HG03521 (cell line): Measurements from ENCODE around the gene NFATC4.

Experiments
- ATAC-seq: cut with Tn5 transposase; IDR thresholded peaks from one replicate; pipeline ENCODE4 v1.9.1; 2021; ENCODE audit warnings: mild to moderate bottlenecking, moderate library complexity; ENCODE audit not compliant: unreplicated experiment

The NFATC4 gene

DNA sequence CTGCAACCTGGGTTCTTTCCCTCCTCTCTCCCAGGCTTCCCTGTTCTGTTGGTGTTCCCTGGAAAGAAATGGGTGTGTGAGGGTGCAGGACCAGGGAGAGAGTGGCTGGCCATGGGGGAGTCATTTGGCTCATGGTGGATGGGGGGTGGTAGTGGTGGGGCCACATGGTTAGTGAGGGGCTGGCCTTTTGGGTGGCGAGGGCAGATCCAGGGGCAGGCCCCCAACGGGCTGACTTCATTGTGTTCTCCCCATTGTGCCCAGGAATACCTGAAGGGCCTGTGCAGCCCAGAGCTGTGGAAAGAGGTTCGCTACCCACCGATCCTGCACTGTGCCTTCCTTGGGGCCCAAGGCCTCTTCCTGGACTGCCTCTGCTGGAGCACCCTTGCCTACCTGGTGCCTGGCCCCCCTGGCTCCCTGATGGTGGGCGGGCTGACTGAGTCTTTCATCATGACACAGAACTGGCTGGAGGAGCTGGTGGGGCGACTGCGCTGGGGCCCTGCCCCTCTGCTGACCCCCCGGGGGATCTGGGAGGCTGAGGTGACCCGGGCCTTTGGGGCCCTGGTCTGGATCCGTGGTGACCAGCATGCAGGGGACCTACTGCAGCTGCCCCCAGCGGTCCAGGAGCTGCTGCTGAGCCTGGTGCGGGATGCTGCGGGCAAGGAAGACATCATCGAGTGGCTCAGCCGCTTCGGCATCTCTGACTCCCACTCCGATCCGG lies 39.8 kb downstream of the NFATC4 start:
- no peak for ATAC-seq

DNA sequence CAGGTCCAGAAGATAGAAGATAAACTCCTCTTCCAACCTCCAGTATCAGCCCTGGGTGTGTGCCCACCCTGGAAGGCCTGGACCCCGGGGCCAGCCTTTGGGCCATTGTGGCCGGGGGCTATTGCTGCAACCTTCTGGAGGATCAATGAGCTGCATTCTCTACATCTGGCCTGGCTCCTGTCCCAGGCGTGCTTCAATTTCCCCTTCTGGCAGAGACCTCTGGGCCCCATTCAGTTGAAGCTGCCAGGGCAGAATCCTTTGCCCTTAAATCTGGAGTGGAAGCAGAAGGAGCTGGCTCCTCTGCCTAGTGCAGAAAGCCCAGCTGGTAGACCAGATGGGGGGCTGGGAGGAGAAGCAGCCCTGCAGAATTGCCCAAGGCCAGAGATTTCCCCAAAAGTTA lies 40.8 kb downstream of the NFATC4 start:
- ATAC-seq = no peak

DNA sequence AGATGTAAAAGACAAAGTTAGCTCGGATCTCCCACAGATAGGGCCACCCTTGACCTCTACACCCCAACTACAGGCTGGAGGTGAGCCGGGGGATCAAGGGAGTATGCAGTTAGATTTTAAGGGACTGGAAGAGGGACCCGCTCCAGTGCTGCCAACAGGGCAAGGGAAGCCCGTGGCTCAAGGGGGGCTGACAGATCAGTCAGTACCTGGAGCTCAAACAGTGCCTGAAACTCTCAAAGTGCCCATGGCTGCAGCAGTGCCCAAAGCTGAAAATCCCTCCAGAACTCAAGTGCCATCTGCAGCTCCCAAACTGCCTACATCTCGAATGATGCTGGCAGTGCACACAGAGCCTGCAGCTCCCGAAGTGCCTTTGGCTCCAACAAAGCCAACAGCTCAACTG lies 41.2 kb downstream of the NFATC4 start:
- ATAC-seq = no peak

DNA sequence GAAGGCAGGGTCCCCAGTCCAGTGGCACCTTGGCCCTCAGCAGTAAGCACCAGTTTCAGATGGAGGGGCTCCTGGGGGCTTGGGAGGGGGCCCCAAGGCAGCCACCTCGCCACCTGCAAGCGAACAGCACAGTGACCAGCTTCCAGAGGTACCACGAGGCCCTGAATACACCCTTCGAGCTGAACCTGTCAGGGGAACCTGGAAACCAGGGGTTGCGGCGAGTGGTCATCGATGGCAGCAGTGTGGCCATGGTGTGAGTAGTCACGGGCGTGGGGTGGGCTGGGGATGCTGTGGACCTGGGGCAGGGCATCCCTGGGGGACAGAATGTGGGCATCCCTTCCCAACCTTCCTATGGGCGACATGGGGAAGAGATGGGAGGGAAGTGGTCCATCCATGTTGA lies 42.0 kb downstream of the NFATC4 start:
- no peak for ATAC-seq

DNA sequence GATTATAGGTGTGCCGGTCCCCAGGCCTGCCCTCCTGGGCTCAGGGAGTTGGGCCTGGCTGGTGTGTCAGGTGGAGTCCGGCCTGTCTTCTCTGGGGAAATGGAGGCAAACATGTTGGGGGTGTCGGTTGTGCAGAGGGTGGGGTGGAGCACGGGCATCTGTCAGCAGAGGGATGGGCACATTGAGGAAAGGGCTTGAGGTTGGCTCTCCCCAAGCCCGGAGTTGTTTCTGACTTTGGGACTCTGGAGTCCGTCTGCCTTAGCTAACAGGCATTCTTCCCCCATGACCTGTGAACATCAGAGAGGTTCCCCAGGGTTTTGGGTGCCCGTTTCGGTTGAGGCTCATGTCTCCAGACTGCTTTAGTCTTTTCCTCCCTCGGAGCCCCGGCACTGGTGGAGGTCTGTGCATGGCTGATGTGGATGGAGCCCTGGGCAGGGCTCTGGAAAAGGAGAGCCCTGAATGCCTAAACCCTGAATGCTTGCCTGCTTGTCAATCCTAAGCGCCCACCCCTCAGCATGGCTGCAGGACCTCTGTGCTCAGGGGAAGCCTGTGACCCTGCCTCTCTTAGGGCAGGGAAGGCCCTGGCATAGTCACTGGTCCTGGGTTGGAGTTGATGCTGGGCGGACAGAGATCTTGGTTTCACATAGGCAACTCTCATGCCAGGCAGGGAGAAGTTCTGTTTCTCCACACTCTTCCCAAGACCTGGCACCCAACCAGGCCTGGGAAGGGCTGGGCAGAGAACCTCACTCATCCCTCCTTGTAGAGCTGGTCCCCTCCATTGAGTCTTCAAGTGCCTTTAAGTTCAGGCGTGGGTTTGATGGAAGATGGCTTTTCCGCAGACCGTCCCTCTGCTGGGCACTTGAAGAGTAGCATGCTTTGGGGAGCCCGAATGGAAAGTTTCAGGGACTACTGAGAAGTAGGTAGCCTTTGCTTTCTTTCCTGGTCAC lies 43.7 kb downstream of the NFATC4 start:
- ATAC-seq = no peak

DNA sequence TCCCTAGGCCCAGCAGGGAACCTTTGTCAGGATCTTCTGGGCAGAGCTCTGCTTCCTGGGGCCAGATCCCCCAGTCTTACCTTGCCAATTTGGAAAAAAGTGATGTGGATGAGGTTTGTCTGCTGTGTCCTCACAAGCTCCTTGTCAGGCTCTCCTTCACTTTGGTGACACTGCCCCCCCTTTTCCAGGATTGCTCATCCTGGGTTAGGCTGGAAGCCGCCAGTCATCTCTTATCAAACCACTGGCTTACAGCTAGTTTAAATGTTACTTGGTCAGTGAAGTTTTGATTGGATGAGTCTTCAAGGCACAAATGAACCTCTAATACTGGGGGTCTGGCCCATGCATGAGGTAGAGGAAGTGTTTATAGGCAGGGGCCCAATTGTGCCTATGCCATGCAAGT lies 46.1 kb downstream of the NFATC4 start:
- ATAC-seq = no peak

DNA sequence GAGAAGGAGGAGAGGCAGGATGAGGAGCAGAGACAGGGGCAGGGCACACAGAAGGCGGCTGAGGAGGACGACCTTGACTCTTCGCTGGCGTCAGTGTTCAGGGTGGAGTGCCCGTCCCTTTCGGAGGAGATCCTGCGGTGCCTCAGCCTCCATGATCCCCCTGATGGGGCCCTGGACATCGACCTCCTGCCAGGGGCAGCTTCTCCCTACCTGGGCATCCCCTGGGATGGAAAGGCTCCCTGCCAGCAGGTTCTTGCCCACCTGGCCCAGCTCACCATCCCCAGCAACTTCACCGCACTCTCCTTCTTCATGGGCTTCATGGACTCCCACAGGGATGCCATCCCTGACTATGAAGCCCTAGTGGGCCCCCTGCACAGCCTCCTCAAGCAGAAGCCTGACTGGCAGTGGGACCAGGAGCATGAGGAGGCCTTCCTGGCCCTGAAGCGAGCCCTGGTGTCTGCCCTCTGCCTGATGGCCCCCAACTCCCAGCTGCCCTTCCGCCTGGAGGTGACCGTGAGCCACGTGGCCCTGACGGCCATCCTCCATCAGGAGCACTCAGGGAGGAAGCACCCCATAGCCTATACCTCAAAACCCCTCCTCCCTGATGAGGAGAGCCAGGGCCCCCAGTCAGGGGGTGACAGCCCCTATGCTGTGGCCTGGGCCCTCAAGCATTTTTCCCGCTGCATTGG lies 46.9 kb downstream of the NFATC4 start:
- no peak for ATAC-seq

DNA sequence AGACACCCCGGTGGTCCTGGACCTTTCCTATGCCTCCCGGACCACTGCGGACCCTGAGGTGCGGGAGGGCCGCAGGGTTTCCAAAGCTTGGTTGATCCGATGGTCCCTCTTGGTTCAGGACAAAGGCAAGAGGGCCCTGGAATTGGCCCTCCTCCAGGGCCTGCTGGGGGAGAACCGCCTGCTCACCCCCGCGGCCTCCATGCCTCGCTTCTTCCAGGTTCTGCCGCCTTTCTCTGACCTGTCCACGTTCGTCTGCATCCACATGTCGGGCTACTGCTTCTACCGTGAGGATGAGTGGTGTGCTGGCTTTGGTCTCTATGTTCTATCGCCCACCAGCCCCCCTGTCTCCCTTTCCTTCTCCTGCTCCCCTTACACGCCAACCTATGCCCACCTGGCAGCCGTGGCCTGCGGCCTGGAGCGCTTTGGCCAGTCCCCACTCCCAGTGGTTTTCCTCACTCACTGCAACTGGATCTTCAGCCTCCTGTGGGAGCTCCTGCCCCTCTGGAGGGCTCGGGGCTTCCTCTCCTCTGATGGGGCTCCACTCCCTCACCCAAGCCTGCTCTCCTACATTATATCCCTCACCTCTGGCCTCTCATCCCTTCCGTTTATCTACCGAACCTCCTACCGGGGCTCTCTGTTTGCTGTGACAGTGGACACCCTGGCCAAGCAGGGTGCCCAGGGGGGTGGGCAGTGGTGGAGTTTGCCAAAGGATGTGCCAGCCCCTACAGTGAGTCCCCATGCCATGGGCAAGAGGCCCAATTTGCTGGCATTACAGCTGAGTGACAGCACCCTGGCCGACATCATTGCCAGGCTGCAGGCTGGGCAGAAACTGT lies 47.7 kb downstream of the NFATC4 start:
- ATAC-seq = no peak

DNA sequence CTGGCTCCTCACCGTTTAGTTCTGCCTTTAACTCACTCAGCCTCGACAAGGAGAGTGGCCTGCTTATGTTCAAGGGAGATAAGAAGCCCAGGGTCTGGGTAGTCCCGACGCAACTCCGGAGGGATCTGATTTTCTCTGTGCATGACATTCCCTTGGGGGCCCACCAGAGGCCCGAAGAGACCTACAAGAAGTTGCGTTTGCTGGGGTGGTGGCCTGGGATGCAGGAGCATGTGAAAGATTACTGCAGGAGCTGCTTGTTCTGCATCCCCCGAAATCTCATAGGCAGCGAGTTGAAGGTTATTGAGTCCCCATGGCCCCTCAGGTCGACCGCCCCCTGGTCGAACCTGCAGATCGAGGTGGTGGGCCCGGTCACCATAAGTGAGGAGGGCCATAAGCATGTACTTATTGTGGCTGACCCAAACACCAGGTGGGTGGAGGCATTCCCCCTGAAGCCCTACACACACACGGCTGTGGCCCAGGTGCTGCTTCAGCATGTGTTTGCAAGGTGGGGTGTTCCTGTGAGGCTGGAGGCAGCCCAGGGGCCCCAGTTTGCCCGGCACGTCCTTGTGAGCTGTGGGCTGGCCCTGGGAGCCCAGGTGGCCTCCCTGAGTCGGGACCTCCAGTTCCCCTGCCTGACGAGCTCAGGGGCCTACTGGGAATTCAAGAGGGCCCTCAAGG lies 48.4 kb downstream of the NFATC4 start:
- ATAC-seq = no peak

DNA sequence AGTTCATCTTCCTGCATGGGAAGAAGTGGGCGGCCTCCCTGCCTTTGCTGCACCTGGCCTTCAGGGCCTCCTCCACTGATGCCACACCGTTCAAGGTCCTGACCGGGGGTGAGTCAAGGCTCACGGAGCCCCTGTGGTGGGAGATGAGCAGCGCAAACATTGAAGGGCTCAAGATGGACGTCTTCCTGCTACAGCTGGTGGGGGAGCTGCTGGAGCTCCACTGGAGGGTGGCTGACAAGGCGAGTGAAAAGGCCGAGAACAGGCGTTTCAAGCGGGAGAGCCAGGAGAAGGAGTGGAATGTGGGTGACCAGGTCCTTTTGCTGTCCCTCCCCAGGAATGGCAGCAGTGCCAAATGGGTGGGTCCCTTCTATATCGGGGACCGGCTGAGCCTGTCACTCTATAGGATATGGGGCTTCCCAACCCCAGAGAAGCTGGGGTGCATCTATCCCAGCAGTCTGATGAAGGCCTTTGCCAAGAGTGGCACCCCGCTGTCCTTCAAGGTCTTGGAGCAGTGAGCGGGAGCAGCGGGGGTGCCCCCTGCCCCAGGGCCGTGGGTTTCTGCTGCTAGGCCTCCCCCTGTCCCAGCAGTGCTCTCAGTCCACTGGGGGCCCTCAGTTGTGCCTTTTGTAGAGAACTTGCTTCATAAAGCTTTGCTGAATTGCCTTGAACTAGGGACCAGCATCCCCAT lies 49.1 kb downstream of the NFATC4 start:
- ATAC-seq = no peak

DNA sequence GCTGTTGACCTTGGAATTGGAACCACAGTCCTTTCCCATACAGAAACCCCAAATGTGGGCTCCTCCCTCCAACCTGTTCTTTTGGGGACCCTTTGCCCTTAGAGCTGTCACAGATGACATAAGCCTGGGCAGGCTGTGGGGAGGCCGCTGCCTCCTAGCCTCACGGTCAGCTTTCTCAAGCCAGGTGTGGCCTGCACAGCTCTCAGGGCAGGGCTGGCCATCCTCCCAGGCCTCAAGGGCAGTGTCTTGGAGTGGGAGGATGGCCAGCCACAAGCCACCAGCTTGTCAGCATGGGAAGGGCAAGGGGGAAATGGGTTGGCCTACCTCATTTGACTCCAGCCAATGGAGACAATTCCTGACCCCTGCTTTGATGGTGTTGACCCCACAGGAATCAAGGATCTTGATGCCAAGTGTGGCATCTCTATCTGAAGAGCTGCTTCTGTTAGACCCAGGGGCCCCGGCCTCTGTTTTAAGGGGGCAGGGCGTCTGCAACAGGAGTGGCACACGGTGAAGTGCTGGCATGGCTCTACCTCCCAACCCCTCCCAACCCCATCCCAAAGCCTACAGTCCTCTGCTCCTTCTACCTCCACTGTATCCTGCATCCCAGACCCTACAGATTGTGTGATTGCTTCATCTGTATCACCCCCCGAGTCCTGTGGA lies 50.0 kb downstream of the NFATC4 start:
- ATAC-seq = no peak

DNA sequence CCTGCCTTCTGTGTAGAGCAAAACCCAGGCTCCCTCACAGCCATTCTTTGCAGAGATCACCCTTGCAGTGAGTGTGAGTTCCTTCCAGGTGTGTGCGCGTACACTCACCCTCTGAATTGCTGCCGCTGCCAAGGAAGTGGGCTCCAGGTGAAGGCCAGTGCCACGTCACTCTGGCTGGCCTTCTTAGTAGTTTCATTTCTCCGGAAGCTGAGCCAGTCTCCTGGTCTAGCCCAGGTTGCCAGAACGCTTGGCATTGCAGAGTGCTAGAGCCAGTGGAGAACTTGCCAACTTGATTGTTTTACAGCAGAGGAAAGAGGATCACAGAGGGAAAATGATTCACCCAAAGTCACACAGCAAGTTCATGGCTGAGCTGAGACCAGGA lies 50.5 kb downstream of the NFATC4 start:
- no peak for ATAC-seq

DNA sequence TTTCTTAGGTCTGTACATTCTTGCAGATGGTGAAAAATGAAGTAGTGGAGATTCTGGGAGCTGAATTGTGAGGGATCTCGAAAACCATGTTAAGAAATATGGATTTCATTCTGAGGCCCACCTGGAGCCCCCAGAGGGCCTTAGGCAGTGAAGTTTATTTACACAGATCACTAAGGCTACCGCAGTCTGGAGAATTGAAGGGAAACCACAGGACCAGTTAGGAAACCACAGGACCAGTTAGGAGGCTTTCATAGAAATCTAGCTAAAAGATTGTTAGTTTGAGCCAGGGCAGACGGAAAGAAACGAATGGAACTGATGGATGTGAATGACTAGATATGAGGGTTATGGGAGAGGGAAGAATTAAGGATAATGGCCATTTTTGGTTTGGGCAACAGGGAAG lies 54.3 kb downstream of the NFATC4 start:
- ATAC-seq = no peak

DNA sequence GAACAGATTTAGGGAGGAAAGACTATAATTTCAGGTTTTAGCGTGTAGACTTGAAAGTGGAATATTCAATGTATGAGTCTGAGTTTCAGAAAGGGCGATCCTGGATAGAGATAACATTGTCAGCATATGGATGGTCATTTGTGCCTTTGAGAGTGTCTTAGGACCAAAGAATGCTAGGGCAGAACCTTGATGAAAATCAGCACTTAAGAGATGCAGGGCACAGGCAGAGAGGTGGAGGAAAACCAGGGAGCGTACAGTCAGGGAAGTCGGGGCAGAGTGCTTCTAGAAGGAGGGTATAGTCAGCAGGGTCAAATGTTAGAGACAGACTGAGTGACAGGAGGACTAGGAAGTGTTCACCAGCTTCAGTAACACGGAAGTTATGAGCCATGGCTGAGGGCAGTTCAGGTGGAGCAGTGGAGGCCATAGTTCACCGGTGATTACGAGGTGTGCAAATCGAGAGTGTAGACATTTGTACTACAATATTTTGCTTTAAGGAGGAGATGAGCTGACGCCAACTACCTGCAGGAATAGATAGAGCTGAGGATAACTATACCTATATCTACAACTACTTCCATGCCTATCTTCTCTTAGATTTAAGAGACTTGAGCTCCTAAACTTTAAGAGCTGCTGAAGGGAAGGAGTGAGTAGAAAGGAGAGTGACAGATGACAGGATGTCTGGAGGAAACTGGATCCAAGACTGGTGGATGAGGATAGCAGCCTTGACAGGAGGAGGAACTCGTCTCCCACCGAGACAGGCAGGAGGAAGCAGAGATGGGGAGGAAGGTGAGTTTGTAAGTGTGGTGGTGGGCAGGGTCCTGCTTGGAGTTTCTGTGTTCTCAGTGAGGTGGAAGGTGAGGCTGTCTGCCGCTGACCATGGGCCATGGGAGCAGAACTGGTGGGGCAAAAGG lies 55.0 kb downstream of the NFATC4 start:
- no peak for ATAC-seq

DNA sequence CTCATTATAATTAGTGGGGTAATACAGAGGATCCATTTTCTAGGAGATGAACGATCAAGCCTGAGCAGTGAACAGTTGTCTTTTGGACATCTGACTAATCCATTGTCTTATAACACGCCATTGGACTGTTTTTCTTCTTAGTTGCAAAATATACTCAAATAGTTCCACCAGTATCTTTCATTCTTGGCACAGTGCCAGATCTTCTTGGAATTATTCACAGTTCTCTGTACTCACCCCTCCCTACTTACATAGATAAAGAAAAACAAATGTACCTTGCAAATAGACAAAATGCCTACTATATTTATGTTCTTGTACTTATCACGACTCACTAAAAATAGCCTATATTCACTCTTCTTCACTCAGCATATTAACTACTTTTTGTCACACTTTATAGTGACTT lies 57.7 kb downstream of the NFATC4 start:
- no peak for ATAC-seq

DNA sequence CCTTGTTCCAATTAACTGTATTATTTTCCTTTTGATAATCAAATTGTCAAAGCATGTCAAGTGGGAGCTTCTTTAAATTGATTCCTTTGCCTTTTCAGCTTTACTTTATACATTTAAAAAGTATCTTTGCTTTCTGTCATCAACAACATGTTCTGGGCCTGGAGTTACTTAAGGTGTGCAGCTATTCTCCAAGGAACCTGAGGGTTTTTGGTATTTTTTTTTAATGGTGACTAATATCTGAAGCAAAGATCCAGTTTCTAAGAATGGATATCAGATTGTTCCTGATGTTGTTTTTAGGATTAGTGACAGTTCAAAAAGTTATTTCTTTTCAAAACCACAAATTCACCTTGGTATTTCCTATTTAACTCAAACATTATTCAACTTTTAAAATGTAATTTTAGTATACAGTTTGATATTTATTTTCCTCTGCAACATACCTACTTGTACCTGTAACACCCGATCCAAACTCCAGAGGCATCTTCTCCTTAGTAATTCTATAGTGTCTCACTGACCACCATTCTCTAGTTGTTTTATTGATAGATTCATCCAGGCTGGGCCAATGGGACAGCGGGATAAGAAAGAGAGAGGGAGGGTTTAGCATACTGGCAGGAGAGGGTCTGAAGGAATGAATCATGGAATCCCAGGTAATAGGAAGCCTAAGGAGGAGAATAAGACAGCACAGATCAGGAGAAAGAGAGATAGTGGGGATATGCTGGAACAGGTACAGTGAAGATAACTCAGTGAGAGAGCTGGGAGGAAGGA lies 58.3 kb downstream of the NFATC4 start:
- ATAC-seq = no peak

DNA sequence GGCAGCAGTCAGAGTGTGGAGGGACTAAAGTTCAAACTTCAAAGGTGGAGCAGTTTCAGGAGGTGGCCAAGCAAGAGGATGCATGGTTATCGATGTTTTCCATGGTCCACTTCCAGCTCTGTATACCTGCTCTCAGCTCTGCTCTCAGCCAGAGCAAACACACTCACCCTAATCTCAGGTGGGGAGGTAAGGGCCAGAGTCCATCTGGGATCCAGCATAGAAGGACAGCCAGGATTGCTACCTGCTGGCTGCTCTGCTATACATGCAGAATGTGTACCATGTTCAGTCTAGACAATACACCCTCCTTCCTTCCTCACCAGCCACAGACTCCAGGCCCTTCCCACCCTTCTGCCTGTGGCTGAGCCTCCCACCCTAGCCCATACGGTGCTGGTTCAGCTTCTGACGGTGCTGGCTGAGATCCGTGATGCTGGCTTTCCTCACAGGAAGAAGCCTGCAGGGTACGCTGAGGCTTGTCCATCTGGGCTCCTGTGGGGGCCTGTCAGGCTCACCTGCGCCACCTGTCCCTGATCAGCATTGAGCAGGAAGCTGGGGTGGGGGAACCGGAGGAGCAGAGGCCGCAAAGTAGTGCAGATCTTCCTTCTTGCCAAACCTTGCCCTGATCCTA lies 59.0 kb downstream of the NFATC4 start:
- no peak for ATAC-seq
